Chondrocyte (in vitro differentiated cells): ENCODE data around the gene KLF3. TPM values are rescaled to one million over a fixed set of nuclear protein-coding genes. Genes with fewer than 3 reads are reported as not detected.

Experiments used
- DNase-seq: peaks from one replicate; pipeline ENCODE4 v3.0.0; 2021; ENCODE audit warnings: mixed read lengths, low spot score
- H3K27ac Mint-ChIP-seq: one replicate; pipeline ENCODE4 v1.8.0; 2021; ENCODE audit warnings: mild to moderate bottlenecking, moderate library complexity, mixed read lengths; ENCODE audit not compliant: unreplicated experiment
- H3K27me3 Mint-ChIP-seq: 2 replicates; pipeline ENCODE4 v1.8.0; 2021; ENCODE audit warnings: low read depth, mixed read lengths
- H3K36me3 Mint-ChIP-seq: 2 replicates; pipeline ENCODE4 v1.8.0; 2021; ENCODE audit warnings: low read depth, mixed read lengths
- H3K4me1 Mint-ChIP-seq: 2 replicates; pipeline ENCODE4 v1.8.0; 2021; ENCODE audit warnings: low read depth, mild to moderate bottlenecking, mixed read lengths
- H3K4me3 Mint-ChIP-seq: one replicate; pipeline ENCODE4 v1.8.0; 2021; ENCODE audit warnings: mild to moderate bottlenecking, moderate library complexity, mixed read lengths; ENCODE audit not compliant: unreplicated experiment
- H3K9me3 Mint-ChIP-seq: 2 replicates; pipeline ENCODE4 v1.8.0; 2021; ENCODE audit warnings: low read depth, mixed read lengths
- total RNA-seq: library from RNA; stranded (reverse); gene quantifications from 3 replicates; pipeline ENCODE4 v1.2.1, GENCODE V29; 2021
- TF ChIP-seq, protein P1 (sequence below): fragments of 200-600 bp; sonication (generic); IDR thresholded peaks from 2 replicates; pipeline ENCODE4 v1.5.0; 2021; ENCODE audit warnings: antibody characterized with exemption, mild to moderate bottlenecking, moderate library complexity

KLF3 gene
- total RNA-seq, 1 donor from 2014 or later, result 26.4 TPM

DNA sequence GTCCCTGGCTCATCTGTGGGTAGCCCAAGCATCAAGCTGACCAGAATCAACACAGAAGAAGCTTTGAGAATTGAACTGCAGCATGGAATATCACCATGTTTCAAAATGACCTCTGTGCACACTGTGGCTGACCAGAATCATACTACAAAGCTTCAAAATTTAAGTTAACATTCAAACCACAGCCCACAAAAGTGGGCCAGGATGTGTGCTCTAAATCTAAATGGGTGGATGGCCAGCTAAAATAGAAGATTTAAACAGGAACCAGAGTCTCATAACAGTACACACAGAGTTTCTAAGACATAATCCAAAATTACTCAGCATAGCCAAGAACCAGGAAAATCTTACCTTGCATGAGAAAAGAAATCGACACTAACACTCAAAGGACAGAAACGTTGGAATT lies 46.1 kb downstream of the KLF3 start:
- peaks cover 4% of the 10 kb centered on the region for H3K36me3 Mint-ChIP-seq
- H3K4me3 Mint-ChIP-seq, result no peak overlapping the region
- peaks cover 12% of the 10 kb centered on the region for H3K9me3 Mint-ChIP-seq
- DNase-seq, result no peak
- H3K4me1 Mint-ChIP-seq, result no peaks in the 10 kb centered on the region
- no peak overlapping the region for H3K27ac Mint-ChIP-seq
- H3K27me3 Mint-ChIP-seq, result no peaks in the 10 kb centered on the region
- TF ChIP-seq, protein P1, sequence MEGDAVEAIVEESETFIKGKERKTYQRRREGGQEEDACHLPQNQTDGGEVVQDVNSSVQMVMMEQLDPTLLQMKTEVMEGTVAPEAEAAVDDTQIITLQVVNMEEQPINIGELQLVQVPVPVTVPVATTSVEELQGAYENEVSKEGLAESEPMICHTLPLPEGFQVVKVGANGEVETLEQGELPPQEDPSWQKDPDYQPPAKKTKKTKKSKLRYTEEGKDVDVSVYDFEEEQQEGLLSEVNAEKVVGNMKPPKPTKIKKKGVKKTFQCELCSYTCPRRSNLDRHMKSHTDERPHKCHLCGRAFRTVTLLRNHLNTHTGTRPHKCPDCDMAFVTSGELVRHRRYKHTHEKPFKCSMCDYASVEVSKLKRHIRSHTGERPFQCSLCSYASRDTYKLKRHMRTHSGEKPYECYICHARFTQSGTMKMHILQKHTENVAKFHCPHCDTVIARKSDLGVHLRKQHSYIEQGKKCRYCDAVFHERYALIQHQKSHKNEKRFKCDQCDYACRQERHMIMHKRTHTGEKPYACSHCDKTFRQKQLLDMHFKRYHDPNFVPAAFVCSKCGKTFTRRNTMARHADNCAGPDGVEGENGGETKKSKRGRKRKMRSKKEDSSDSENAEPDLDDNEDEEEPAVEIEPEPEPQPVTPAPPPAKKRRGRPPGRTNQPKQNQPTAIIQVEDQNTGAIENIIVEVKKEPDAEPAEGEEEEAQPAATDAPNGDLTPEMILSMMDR, result no peak

DNA sequence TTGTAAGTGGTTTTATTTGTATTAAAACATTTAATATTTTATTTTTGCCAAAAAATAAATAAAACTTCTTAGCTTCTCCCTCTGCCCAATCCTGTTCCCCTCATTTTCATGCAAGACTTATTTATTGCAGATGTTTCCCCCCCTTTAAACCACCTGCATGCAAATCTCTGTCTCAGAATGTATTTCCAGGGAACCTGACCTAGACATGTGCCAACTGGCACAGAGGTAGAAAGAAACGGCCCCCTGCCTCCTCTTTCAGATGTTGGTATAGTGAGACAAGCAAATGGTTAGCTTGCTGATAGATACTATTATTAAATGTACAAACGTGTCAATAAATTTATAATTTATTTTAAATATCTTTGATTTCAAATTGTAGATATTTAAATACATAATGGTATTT lies 47.1 kb downstream of the KLF3 start:
- TF ChIP-seq, protein P1, result no peak
- H3K4me1 Mint-ChIP-seq, result no peaks in the 10 kb centered on the region
- H3K27me3 Mint-ChIP-seq, result no peaks in the 10 kb centered on the region
- H3K27ac Mint-ChIP-seq, result no peak overlapping the region
- DNase-seq, result no peak
- H3K36me3 Mint-ChIP-seq, result peaks cover 4% of the 10 kb centered on the region
- H3K4me3 Mint-ChIP-seq, result no peak overlapping the region
- H3K9me3 Mint-ChIP-seq, result peaks cover 12% of the 10 kb centered on the region

DNA sequence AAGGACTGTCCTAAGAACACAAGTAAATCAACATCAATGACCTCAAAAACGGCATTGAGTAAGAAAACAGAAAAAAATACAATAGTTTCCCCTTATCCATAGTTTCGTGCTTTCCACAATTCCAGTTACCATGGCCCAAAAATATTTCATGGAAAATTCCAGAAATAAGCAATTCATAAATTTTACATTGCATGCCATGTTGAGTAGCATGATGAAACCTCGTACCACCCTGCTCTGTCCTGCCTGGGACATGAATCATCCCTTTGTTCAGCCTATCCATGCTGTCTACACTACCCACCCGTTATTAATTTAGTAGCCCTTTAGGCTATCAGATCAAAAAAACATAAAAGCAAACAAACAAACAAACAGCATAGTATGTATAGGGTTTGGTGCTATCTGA lies 51.1 kb downstream of the KLF3 start:
- no peak for DNase-seq
- Mint-ChIP-seq H3K36me3 (peaks cover 4% of the 10 kb centered on the region), H3K4me3 (no peak overlapping the region), H3K27me3 (no peaks in the 10 kb centered on the region), H3K9me3 (peaks cover 12% of the 10 kb centered on the region), H3K4me1 (peaks cover 8% of the 10 kb centered on the region), H3K27ac (no peak overlapping the region)
- TF ChIP-seq, protein P1, result no peak

DNA sequence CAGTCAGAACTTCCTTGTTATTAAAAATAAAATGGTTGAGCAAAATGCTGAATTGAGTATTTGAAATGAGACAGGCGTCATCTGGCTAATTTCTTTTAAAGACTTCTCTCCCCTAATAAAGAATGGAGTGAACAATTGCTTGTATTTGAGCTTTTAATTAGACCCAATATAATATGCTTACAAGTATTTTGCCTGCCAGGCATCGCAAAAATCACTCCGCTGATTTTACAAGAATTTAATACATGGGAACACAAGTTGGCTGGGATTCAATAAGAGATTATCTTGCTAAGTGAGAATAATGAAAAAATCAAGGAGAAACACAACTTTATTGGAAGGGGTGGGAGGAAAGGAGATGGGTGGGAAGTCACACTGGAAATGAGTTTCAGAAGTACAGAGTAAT lies 52.3 kb downstream of the KLF3 start:
- TF ChIP-seq, protein P1, result no peak
- Mint-ChIP-seq H3K4me1 (peaks cover 8% of the 10 kb centered on the region), H3K9me3 (peaks cover 12% of the 10 kb centered on the region), H3K27ac (no peak overlapping the region), H3K36me3 (peaks cover 4% of the 10 kb centered on the region), H3K27me3 (no peaks in the 10 kb centered on the region), H3K4me3 (no peak overlapping the region)
- no peak for DNase-seq

DNA sequence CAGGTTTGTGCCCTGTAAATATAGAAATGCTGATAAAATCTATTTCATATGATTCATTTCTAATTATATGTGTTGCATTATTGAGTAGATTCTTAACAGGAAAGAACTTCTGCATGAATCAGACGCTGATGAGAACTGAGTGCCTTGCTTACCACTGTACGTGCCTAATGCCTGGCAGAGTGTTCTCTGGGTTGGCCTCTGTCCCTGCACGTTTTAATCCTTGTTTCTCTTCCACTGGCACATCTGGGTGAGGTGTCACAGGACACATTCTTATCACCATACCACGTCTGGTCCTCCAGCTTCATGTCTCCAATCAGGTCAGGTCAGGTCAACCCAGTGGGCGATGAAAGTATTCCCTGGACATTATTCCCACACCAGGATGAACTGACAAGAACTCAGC lies 53.6 kb downstream of the KLF3 start:
- no peak for DNase-seq
- Mint-ChIP-seq H3K4me3 (no peak overlapping the region), H3K4me1 (peaks cover 8% of the 10 kb centered on the region)

More for the DNA sequence above, 53.6 kb downstream of the KLF3 start:
- TF ChIP-seq, protein P1, result no peak
- Mint-ChIP-seq H3K27me3 (no peaks in the 10 kb centered on the region), H3K27ac (no peak overlapping the region), H3K36me3 (peaks cover 2% of the 10 kb centered on the region), H3K9me3 (peaks cover 3% of the 10 kb centered on the region)
